Endodermal cell (in vitro differentiated cells): ENCODE results near the gene PICALM. TPM values are rescaled to one million over a fixed set of nuclear protein-coding genes. Genes with fewer than 3 reads are reported as not detected.

Experiments
- DNase-seq: peaks from one replicate; pipeline ENCODE4 v3.0.0-alpha.2; 2017
- H3K27ac ChIP-seq: 2 replicates; pipeline ENCODE4 v1.5.1; 2013; ENCODE audit warnings: mild to moderate bottlenecking, low read depth, low read length, moderate library complexity
- H3K27me3 ChIP-seq: 2 replicates; pipeline ENCODE4 v1.6.1; 2013; ENCODE audit warnings: mild to moderate bottlenecking, low read length, moderate library complexity; ENCODE audit not compliant: insufficient read depth, control insufficient read depth, poor library complexity, severe bottlenecking
- H3K36me3 ChIP-seq: 2 replicates; pipeline ENCODE4 v1.7.0; 2013; ENCODE audit warnings: mild to moderate bottlenecking, low read length, moderate library complexity; ENCODE audit not compliant: control insufficient read depth, insufficient read depth
- H3K4me1 ChIP-seq: one replicate; pipeline ENCODE4 v1.7.0; 2013; ENCODE audit warnings: low read length; ENCODE audit not compliant: control insufficient read depth, insufficient read depth
- H3K4me3 ChIP-seq: 2 replicates; pipeline ENCODE4 v1.5.1; 2013; ENCODE audit warnings: mild to moderate bottlenecking, low read length, moderate library complexity
- H3K9ac ChIP-seq: 2 replicates; pipeline ENCODE4 v1.6.1; 2013; ENCODE audit warnings: mild to moderate bottlenecking, low read length, moderate library complexity; ENCODE audit not compliant: poor library complexity, severe bottlenecking; ENCODE audit errors: extremely low read depth
- H3K9me3 ChIP-seq: 2 replicates; pipeline ENCODE4 v1.6.1; 2013; ENCODE audit warnings: mild to moderate bottlenecking, low read length, moderate library complexity; ENCODE audit not compliant: control insufficient read depth
- H3K27ac Mint-ChIP-seq: 2 replicates; pipeline ENCODE4 v1.8.0; 2020; ENCODE audit warnings: mixed read lengths
- H3K27me3 Mint-ChIP-seq: 2 replicates; pipeline ENCODE4 v1.8.0; 2021; ENCODE audit warnings: mild to moderate bottlenecking, mixed read lengths; ENCODE audit not compliant: insufficient read depth
- H3K36me3 Mint-ChIP-seq: 2 replicates; pipeline ENCODE4 v1.8.0; 2020; ENCODE audit warnings: low read depth, mixed read lengths
- H3K4me1 Mint-ChIP-seq: 2 replicates; pipeline ENCODE4 v1.8.0; 2020; ENCODE audit warnings: mixed read lengths
- H3K4me3 Mint-ChIP-seq: 2 replicates; pipeline ENCODE4 v1.8.0; 2020; ENCODE audit warnings: mild to moderate bottlenecking, moderate library complexity, mixed read lengths
- H3K9me3 Mint-ChIP-seq: 2 replicates; pipeline ENCODE4 v1.8.0; 2020; ENCODE audit warnings: mild to moderate bottlenecking, mixed read lengths
- WGBS, 2 experiments: methylation state at CpG; one replicate each; pipeline versions ENCODE4 v1.1.5 to v1.1.7; 2013; ENCODE audit warnings: missing lambda C conversion rate in 2 of 2, mixed read lengths in 1 of 2; ENCODE audit not compliant: insufficient coverage in 1 of 2, insufficient read length in 1 of 2; 5-methylcytosine and 5-hydroxymethylcytosine counted together
- total RNA-seq, 2 donors: library from RNA; stranded (reverse); fragmentation: NEBNext Ultra II Directional in 1 of 2; extraction: Animal tissue kit (Norgen Biotek cat#: 25700) in 1 of 2; gene quantifications; 2 replicates in 1 of 2; 3 replicates in 1 of 2; pipeline ENCODE4 v1.2.1, GENCODE V29; 2021
- TF ChIP-seq, protein P1 (sequence below): fragments of 200-600 bp; sonication (generic); conservative IDR thresholded peaks from 2 replicates; pipeline ENCODE4 v1.5.0; 2021; ENCODE audit warnings: antibody characterized with exemption, mild to moderate bottlenecking

PICALM gene
- total RNA-seq, 2 donors from 2014 or later: 120 to 129 TPM

- WGBS, 2 experiments: 98% methylated on average over 2 of the region's 3 CpGs; no CpG with 5 or more reads in 1 of the 2 experiments
- no peak overlapping the region for H3K27ac Mint-ChIP-seq
- peaks cover 3% of the 10 kb centered on the region for H3K9me3 Mint-ChIP-seq
- no peaks in the 10 kb centered on the region for H3K4me1 Mint-ChIP-seq
- no peak overlapping the region for H3K27ac ChIP-seq
- H3K27me3 ChIP-seq: no peaks in the 10 kb centered on the region
- H3K4me1 ChIP-seq: no peaks in the 10 kb centered on the region
- no peak overlapping the region for H3K4me3 ChIP-seq
- H3K36me3 ChIP-seq: peaks cover 35% of the 10 kb centered on the region
- H3K27me3 Mint-ChIP-seq: no peaks in the 10 kb centered on the region
- TF ChIP-seq, protein P1, sequence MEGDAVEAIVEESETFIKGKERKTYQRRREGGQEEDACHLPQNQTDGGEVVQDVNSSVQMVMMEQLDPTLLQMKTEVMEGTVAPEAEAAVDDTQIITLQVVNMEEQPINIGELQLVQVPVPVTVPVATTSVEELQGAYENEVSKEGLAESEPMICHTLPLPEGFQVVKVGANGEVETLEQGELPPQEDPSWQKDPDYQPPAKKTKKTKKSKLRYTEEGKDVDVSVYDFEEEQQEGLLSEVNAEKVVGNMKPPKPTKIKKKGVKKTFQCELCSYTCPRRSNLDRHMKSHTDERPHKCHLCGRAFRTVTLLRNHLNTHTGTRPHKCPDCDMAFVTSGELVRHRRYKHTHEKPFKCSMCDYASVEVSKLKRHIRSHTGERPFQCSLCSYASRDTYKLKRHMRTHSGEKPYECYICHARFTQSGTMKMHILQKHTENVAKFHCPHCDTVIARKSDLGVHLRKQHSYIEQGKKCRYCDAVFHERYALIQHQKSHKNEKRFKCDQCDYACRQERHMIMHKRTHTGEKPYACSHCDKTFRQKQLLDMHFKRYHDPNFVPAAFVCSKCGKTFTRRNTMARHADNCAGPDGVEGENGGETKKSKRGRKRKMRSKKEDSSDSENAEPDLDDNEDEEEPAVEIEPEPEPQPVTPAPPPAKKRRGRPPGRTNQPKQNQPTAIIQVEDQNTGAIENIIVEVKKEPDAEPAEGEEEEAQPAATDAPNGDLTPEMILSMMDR: no peak
- DNase-seq: no peak
- H3K4me3 Mint-ChIP-seq: no peak overlapping the region
- no peak overlapping the region for H3K9ac ChIP-seq
- H3K9me3 ChIP-seq: peaks cover 14% of the 10 kb centered on the region
- H3K36me3 Mint-ChIP-seq: peaks cover 25% of the 10 kb centered on the region
Measured at GRCh38 chr11:85951428-85952107, 117.3 kb downstream of the PICALM start.

- no peak overlapping the region for H3K9ac ChIP-seq
- TF ChIP-seq, protein P1: no peak
- H3K36me3 ChIP-seq: peaks cover 30% of the 10 kb centered on the region
- 86 to 89% methylated on average over 1 to 4 of the region's 4 CpGs for WGBS, 2 experiments
- no peaks in the 10 kb centered on the region for H3K27me3 ChIP-seq
- no peak for DNase-seq
- H3K9me3 Mint-ChIP-seq: peaks cover 3% of the 10 kb centered on the region
- no peak overlapping the region for H3K27ac ChIP-seq
- H3K36me3 Mint-ChIP-seq: peaks cover 20% of the 10 kb centered on the region
- H3K4me1 Mint-ChIP-seq: no peaks in the 10 kb centered on the region
- peaks cover 14% of the 10 kb centered on the region for H3K9me3 ChIP-seq
- H3K4me3 Mint-ChIP-seq: no peak overlapping the region
- H3K4me3 ChIP-seq: no peak overlapping the region
- H3K27ac Mint-ChIP-seq: no peak overlapping the region
- H3K27me3 Mint-ChIP-seq: no peaks in the 10 kb centered on the region
- no peaks in the 10 kb centered on the region for H3K4me1 ChIP-seq
Measured at GRCh38 chr11:85951049-85951405, 117.9 kb downstream of the PICALM start.

- Mint-ChIP-seq H3K27ac (no peak overlapping the region), H3K4me1 (no peaks in the 10 kb centered on the region), H3K9me3 (peaks cover 7% of the 10 kb centered on the region), H3K36me3 (peaks cover 16% of the 10 kb centered on the region), H3K4me3 (no peak overlapping the region), H3K27me3 (no peaks in the 10 kb centered on the region)
- H3K4me3 ChIP-seq: no peak overlapping the region
- DNase-seq: no peak
- H3K4me1 ChIP-seq: no peaks in the 10 kb centered on the region
- 94 to 95% methylated on average over 5 to 8 of the region's 8 CpGs for WGBS, 2 experiments
- peaks cover 24% of the 10 kb centered on the region for H3K36me3 ChIP-seq
- TF ChIP-seq, protein P1: no peak
- H3K27me3 ChIP-seq: no peaks in the 10 kb centered on the region
- H3K9ac ChIP-seq: no peak overlapping the region
- H3K9me3 ChIP-seq: peaks cover 14% of the 10 kb centered on the region
- no peak overlapping the region for H3K27ac ChIP-seq
Measured at GRCh38 chr11:85950317-85951048, 118.4 kb downstream of the PICALM start.
